Measurements from ENCODE around the gene KANK3.
"Not testable (repeated sequence)": the region's sequence is repeated elsewhere in the genome, so short reads cannot be mapped to it uniquely, and the experiment has no call there.

The KANK3 gene

GRCh38 chr19:8320564-8321066 lies 22.4 kb downstream of the KANK3 start:
- peak in 3 of 56 donors; percentile 34 to 51 (median 49) for DNase-seq

DNA sequence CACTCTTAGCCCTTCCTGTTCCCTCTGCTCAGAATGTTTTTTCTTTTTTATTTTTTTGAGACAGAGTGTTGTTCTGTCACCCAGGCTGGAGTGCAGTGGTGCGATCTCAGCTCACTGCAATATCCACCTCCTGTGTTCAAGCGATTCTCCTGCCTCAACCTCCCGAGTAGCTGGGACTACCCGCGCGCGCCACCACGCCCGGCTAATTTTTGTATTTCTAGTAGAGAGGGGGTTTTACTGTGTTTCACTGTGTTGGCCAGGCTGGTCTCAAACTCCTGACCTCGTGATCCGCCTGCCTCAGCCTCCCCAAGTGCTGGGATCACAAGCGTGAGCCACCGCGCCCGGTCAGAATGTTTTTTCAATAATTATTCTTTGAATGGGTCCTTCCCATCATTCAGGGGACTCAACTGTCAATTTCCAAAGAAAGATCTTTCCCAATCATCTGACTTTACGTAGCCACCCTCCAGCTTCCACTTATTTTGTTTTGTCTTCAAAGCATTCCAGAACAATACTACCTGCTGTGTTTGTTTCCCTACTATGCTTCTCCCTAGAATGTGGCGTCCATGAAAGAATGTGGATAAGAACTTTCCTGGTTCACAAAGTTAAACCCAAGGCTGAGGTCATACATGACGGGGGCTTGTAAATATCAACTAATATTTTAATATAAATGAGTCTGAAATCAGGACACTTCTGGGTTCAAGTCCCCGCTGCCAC lies 23.1 kb downstream of the KANK3 start:
- DNase-seq, result no peak

- not testable (repeated sequence) for DNase-seq
Observed at GRCh38 chr19:8318835-8319234, 24.2 kb downstream of the KANK3 start.

DNA sequence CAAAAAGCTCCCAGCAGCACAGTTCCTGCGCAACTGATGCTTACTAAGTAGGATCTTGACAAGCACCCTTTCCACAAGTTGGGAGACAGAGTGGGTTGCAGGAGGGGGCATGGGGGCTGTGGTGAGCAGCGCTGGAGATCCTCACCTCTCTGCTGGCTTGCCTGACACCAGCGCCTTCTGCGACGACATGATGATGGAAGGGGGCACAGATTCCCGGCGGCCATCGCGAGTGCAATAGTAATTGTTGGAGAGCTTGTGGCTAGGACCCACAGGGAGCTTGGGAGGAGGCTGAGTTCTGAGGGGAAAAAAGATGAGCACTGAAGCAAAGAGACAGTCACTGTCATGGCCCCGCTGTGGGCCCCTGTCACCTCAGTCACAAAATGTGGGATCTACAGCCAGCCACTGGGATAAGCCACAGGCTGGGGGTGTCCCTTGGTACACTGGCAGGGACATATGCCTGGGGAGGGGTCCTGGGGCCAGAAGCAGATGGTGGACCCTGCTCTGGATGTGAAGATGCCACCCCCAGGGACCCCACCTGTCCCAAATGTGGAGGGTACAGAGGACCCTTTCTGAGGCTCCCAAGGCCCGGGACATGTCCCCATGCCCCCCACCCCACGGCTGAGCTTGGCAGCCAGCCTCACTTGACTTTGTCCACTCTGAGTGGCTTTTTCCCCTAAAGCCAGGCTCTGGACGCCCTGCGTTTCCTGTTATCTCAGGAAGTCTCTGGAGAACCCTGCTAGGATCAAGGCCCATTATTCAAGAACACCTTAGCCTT lies 26.5 kb downstream of the KANK3 start:
- no peak for DNase-seq

- not testable (repeated sequence) for DNase-seq
Observed at GRCh38 chr19:8314981-8315640, 28.0 kb downstream of the KANK3 start.

- DNase-seq, result no peak
Observed at GRCh38 chr19:8311461-8312260, 31.4 kb downstream of the KANK3 start.

DNA sequence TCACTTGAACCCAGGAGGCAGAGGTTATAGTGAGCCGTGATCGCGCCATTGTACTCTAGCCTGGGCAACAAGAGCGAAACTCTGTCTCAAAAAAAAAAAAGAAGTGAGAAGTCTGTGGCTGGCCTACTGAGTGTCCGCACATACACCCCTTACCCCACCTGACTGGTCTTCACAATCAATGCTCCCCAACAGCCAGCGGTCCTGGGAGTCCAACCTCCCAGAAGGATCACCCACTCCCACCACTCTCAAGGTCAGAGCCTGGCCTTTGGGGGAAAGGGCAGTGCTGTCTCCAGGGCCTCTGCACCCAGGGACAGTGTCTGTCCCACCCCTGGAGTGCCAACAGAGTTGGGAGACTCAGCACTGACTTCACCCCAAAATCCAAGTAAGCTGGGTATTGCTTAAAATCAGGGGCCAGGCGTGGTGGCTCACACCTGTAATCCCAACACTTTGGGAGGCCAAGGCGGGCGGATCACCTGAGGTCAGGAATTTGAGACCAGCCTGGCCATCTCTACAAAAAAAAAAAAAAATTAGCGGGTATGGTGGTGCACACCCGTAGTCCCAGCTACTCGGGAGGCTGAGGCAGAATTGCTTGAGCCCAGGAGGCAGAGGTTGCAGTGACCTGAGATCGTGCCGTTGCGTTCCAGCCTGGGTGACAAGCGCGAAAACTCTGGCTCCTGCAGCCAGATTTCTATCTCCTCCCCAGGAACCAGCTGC lies 32.6 kb downstream of the KANK3 start:
- DNase-seq, result no peak

- no peak for DNase-seq
Observed at GRCh38 chr19:8308891-8309291, 34.2 kb downstream of the KANK3 start.

DNA sequence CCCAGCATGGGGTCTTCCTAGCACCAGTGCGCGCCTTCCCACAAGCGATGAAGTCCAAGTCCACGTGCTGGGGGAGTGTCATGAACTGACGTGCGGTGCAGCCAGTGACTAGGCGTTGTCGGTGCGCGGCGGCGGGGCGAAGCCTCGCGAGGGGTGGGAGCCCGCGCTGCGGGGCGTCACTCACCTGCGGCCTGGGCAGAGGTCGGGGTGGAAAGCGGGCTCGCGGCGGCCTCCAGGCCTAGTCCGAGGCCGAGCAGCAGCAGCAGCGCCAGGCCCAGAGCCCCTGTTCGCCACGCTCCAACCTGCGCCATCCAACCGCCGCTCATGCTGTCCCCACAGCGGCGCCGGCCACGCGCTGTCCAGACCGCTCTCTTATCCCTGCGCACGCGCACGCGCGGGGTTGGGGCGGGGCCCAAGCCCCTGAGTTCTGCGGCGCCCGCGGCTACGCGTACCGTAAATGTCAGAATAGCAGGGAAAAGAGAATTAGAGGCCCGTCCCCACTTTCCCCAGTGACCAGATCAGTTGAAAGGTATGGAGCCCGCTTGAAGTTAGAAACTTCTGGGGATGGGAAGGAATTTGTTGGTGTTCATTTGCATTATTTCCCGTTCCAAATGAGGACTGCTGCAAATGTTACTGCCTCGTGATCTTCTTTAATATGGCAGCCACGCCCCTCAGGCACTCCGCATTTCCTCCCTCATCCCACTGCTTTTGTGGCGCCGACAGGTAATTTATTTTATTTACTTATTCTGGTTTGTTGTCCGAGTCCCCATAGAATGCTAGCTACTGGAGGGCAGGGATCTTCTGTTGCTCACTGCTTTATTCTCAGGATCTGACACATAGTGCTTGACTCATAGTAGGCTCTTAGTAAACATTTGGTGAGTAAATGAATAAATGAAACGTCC lies 34.8 kb downstream of the KANK3 start, which contains the start of gene CD320:
Gene CD320, minus strand, starts transcription at position 394 of the 902 bp plus-strand sequence. Its CDS starts 68 bp downstream, at position 326.
- DNase-seq, result peak in 55 of 56 donors; percentile 44 to 95 (median 83)

DNA sequence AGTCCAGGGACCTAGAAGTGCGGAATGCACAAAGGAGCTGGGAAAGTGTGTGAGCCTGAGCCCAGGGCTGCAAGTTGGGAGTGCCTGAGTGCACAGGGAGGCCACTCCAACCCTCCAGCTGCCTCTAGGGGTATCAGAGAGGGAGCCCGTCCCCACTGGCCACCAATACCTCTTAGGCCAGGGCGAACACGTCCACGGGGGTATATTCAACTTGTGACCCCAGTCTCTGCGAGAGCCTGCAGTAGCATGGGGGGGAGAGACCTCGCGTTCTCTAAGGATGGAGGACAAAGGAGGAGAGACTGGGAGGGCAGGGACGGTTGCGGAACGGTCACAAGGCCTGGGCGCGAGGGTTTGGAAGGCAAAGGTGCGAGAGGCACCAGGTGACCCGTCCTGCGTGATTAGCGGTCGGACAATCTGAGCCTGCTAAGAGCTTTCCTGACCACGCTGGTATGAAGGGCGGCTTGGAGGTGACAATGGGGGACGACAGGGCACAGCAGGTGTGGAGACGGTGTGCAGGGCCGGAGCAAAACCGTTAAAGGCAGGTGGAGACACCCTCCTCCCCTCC lies 35.6 kb downstream of the KANK3 start:
- DNase-seq, result no peak

DNA sequence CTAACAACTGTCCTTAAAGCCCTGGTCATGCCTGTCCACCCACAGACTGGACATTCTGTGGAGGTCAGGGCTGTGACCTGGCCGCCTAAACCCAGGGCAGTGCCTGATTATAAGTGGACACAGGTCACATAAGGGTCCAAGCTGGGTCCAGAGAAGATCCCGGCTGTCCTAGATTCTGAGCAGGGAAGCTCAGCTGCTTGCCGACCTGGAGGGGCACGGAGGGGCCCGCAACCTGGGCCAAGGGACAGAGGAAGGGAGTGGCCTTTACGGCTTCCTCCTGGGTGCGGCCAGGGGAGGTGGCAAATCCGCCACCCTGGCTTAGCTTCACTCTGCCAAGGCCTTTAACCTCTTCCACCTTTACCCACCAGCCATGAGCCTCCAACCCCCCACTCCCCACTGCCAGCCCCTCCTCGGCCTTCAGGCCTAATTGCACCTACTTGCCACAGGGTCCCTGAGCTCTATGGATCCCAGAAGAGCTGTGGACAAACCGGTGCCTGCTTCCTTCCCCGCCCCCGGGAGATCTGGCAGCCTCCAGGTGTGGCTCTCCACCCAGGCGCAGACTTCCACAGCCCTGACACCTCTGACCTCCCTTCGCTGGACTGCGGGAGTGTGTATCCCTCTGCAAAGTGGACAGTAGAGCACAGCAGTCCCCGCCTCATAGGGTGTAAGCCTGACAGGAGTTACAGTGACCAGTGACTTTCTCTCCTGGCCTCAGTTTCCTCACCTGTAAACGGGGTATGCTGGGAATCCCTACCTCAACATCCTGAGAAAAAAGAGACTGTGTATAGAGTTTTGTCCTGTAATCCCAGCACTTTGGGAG lies 36.6 kb downstream of the KANK3 start:
- DNase-seq, result no peak

GRCh38 chr19:8305798-8306197 lies 37.3 kb downstream of the KANK3 start:
- DNase-seq, result no peak

DNA sequence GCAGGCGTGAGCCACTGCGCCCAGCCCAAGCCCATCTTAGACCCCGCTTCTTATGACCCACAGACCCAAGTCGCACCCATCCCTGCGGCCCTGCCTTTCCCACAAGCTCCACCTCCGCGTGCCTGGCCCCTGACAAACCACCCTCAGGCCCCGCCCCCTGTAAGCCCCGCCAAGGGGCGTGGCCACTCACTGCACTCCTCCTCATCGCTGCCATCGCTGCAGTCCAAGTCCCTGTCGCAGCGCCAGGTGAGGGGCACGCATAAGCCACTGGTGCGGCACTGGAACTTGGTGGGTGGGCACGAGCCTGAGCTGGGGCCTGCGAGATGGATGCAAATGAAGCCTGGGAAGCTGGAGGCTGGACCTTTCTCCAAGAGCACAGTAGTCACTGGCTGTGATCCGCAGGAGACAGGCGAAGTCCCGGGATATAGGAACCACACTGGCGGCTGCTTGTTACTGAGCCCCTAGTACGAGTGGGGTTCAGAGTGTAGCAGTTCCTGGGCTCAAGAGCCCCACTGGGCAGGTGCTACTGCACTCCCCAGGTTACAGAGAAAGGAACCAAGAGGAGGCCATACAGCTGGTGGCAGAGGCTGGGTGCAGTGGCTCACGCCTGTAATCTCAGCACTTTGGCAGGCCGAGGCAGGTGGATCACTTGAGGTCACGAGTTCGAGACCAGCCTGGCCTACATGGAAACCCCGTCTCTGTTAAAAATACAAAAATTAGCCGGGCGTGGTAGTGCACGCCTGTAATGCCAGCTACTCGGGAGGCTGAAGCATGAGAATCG lies 38.0 kb downstream of the KANK3 start:
- DNase-seq, result no peak

DNA sequence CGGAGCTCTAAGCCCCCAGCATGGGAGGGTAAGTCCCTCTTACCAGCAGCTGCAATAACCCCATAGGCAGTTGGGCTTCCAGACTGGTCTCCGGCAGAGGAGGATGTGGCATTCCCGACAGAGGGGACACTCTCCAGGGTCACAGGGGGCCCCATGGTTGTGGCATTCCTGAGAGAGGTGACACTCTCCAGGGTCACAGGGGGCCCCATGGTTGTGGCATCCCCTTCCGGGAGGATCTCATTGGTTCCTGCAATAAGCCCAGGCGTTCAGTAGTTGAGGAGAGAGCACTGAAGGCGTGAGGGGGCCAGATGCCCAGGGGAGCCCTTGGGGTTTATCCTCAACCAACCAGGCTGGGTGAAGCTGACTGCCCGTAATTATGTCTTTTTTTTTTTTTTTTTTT lies 40.3 kb downstream of the KANK3 start:
- DNase-seq, result no peak

GRCh38 chr19:8302357-8302691 lies 40.7 kb downstream of the KANK3 start:
- peak in 3 of 56 donors; percentile 3 to 26 (median 4) for DNase-seq

DNA sequence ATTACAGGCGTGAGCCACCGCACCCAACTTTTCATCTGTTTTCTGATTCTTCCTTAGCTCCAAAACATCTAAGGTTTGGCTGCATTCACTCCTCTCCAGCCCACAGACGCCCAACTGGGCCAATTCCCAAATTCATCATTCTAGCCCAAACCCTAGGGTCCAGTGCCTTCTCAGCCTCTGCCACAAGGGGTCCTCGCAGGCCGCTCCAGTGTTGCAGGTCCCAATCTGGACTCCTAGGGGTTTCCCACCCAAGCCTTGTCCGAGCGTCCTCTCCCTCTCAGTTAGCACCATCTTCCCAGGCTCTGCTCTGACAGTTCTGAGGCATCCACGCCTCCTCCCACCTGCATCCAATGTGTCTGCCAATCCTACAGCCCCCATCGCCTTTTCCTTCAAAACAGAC lies 51.7 kb downstream of the KANK3 start:
- not testable (repeated sequence) for DNase-seq

DNA sequence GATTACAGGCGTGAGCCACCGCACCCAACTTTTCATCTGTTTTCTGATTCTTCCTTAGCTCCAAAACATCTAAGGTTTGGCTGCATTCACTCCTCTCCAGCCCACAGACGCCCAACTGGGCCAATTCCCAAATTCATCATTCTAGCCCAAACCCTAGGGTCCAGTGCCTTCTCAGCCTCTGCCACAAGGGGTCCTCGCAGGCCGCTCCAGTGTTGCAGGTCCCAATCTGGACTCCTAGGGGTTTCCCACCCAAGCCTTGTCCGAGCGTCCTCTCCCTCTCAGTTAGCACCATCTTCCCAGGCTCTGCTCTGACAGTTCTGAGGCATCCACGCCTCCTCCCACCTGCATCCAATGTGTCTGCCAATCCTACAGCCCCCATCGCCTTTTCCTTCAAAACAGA lies 66.6 kb downstream of the KANK3 start:
- not testable (repeated sequence) for DNase-seq
